22Rv1 (cell line): ENCODE measurements around the gene L3MBTL4.
"Not testable (repeated sequence)": the region's sequence is repeated elsewhere in the genome, so short reads cannot be mapped to it uniquely, and the experiment has no call there.

Source experiments
- ZFX ChIP-seq: fragments of 450-650 bp; IDR thresholded peaks from 2 replicates; pipeline ENCODE4 v1.6.1; 2017; ENCODE audit warnings: antibody characterized with exemption, borderline replicate concordance
- TF ChIP-seq, protein P1 (sequence below): fragments of 450-650 bp; IDR thresholded peaks from 2 replicates; pipeline ENCODE4 v1.5.1; 2017; ENCODE audit warnings: mild to moderate bottlenecking

DNA sequence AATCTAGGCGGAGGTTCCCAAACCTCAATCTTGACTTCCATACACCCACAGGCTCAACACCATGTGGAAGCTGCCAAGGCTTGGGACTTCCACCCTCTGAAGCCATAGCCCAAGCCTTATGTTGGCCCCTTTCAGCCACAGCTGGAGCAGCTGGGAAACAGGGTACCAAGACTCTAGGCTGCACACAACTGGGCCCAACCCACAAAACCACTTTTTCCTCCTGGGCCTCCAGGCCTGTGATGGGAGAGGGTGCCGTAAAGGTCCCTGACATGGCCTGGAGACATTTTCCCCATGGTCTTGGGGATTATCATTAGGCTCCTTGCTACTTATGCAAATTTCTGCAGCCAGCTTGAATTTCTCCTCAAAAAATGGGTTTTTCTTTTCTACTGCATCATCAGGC, 279.7 kb downstream of the L3MBTL4 start:
- TF ChIP-seq, protein P1, sequence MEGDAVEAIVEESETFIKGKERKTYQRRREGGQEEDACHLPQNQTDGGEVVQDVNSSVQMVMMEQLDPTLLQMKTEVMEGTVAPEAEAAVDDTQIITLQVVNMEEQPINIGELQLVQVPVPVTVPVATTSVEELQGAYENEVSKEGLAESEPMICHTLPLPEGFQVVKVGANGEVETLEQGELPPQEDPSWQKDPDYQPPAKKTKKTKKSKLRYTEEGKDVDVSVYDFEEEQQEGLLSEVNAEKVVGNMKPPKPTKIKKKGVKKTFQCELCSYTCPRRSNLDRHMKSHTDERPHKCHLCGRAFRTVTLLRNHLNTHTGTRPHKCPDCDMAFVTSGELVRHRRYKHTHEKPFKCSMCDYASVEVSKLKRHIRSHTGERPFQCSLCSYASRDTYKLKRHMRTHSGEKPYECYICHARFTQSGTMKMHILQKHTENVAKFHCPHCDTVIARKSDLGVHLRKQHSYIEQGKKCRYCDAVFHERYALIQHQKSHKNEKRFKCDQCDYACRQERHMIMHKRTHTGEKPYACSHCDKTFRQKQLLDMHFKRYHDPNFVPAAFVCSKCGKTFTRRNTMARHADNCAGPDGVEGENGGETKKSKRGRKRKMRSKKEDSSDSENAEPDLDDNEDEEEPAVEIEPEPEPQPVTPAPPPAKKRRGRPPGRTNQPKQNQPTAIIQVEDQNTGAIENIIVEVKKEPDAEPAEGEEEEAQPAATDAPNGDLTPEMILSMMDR: not testable (repeated sequence)
- TF ChIP-seq ZFX: not testable (repeated sequence)
